Osteocyte (in vitro differentiated cells): Measurements from ENCODE around the gene ACOXL. TPM values are rescaled to one million over a fixed set of nuclear protein-coding genes. Genes with fewer than 3 reads are reported as not detected.

ENCODE experiments used
- DNase-seq: peaks from one replicate; pipeline ENCODE4 v3.0.0; 2021; ENCODE audit warnings: mixed read lengths; ENCODE audit not compliant: unreplicated experiment; ENCODE audit errors: extremely low spot score
- H3K27ac Mint-ChIP-seq: one replicate; pipeline ENCODE4 v1.8.0; 2021; ENCODE audit warnings: mild to moderate bottlenecking, mixed read lengths; ENCODE audit not compliant: unreplicated experiment
- H3K27me3 Mint-ChIP-seq: one replicate; pipeline ENCODE4 v1.8.0; 2021; ENCODE audit warnings: mixed read lengths; ENCODE audit not compliant: unreplicated experiment
- H3K36me3 Mint-ChIP-seq: one replicate; pipeline ENCODE4 v1.8.0; 2021; ENCODE audit warnings: mixed read lengths; ENCODE audit not compliant: unreplicated experiment
- H3K4me1 Mint-ChIP-seq: one replicate; pipeline ENCODE4 v1.8.0; 2021; ENCODE audit warnings: mixed read lengths; ENCODE audit not compliant: unreplicated experiment
- H3K4me3 Mint-ChIP-seq: one replicate; pipeline ENCODE4 v1.8.0; 2021; ENCODE audit warnings: mild to moderate bottlenecking, moderate library complexity, mixed read lengths; ENCODE audit not compliant: unreplicated experiment
- H3K9me3 Mint-ChIP-seq: one replicate; pipeline ENCODE4 v1.8.0; 2021; ENCODE audit warnings: mixed read lengths; ENCODE audit not compliant: unreplicated experiment
- total RNA-seq: library from RNA; stranded (reverse); gene quantifications from 2 replicates; pipeline ENCODE4 v1.2.1, GENCODE V29; 2021
- TF ChIP-seq, protein P1 (sequence below): fragments of 200-600 bp; sonication (generic); IDR thresholded peaks from 2 replicates; pipeline ENCODE4 v1.5.0; 2021; ENCODE audit warnings: antibody characterized with exemption, mild to moderate bottlenecking, moderate library complexity

ACOXL gene
- total RNA-seq, 1 donor from 2014 or later, result not detected

DNA sequence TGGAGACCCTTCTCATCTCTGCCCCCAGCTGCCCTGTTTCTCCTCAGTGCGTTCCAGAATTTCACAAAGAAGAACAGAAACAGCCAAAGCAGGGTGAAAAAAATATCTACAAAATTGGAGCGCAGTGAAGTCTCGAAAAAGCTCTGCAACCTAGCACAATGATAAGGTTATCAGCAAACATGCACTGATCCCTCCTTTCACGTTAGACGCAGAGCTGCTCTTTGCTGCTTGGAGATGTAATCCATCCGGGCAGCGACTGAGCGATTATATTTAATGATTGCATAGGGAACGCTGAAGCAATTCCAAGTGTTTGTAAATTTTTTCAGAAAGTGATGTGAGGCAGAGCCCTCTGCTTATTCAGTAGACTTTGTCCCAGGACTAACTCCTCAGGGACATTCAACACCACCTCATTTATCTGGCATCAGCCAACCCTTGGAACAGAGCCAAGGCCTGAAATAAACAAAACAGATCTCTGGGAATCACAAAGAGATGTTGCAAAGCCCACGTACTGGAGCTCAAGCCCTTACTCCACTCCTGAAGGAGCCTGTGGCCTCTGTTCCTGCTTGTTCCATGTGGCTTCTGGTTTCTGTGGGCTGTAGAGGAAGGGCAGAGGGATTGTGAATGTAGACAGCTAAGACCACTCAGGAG is 215.8 kb downstream of the ACOXL start:
- no peaks in the 10 kb centered on the region for H3K36me3 Mint-ChIP-seq
- H3K27me3 Mint-ChIP-seq, result peaks cover 53% of the 10 kb centered on the region
- no peaks in the 10 kb centered on the region for H3K4me1 Mint-ChIP-seq
- no peak for DNase-seq
- H3K27ac Mint-ChIP-seq, result no peak overlapping the region
- TF ChIP-seq, protein P1, sequence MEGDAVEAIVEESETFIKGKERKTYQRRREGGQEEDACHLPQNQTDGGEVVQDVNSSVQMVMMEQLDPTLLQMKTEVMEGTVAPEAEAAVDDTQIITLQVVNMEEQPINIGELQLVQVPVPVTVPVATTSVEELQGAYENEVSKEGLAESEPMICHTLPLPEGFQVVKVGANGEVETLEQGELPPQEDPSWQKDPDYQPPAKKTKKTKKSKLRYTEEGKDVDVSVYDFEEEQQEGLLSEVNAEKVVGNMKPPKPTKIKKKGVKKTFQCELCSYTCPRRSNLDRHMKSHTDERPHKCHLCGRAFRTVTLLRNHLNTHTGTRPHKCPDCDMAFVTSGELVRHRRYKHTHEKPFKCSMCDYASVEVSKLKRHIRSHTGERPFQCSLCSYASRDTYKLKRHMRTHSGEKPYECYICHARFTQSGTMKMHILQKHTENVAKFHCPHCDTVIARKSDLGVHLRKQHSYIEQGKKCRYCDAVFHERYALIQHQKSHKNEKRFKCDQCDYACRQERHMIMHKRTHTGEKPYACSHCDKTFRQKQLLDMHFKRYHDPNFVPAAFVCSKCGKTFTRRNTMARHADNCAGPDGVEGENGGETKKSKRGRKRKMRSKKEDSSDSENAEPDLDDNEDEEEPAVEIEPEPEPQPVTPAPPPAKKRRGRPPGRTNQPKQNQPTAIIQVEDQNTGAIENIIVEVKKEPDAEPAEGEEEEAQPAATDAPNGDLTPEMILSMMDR, result no peak
- no peaks in the 10 kb centered on the region for H3K9me3 Mint-ChIP-seq
- no peak overlapping the region for H3K4me3 Mint-ChIP-seq

DNA sequence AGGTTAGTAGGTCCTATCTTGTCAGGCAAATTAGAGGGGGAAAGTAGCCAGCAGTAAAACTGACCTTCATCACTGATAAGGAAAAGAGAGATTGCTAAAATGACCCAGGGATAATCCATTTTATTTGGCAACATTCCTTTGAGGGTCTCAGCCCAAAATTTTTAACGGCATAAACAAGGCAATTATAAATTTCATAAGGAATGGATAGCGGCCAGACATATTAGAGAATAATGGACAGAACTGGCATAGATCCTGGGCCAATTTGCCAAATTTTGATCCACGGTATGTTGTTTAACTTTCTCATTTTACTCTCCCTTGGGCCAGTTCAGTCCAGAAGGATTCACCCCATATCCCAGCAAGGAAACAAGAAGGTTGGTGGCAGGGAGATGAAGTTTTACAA is 217.9 kb downstream of the ACOXL start:
- DNase-seq, result no peak
- Mint-ChIP-seq H3K36me3 (no peaks in the 10 kb centered on the region), H3K27me3 (peaks cover 65% of the 10 kb centered on the region), H3K4me1 (peaks cover 3% of the 10 kb centered on the region), H3K9me3 (no peaks in the 10 kb centered on the region), H3K27ac (no peak overlapping the region), H3K4me3 (no peak overlapping the region)
- TF ChIP-seq, protein P1, result no peak

DNA sequence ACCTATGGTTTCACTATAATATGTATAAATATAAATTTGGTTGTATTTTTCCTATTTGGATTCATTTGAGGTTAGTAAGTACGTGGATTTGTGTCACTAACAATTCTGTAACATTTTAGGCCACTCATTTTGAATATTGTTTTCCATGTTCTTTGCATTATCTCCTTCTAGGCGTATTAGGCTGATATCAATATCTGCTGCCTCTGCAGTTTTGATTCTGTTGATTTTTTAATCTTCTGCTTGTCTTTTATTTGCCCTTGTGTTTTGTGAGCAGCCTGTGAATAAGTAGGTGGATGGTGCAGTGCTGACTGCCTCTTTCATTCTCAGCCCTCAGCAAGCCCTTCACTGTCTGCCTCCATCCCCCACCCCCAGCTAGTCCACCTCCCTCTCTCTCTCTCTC is 222.7 kb downstream of the ACOXL start:
- H3K4me3 Mint-ChIP-seq, result no peak overlapping the region
- H3K9me3 Mint-ChIP-seq, result no peaks in the 10 kb centered on the region
- H3K27ac Mint-ChIP-seq, result no peak overlapping the region
- H3K27me3 Mint-ChIP-seq, result peaks cover 64% of the 10 kb centered on the region
- H3K4me1 Mint-ChIP-seq, result peaks cover 8% of the 10 kb centered on the region
- no peaks in the 10 kb centered on the region for H3K36me3 Mint-ChIP-seq
- TF ChIP-seq, protein P1, result no peak
- no peak for DNase-seq

DNA sequence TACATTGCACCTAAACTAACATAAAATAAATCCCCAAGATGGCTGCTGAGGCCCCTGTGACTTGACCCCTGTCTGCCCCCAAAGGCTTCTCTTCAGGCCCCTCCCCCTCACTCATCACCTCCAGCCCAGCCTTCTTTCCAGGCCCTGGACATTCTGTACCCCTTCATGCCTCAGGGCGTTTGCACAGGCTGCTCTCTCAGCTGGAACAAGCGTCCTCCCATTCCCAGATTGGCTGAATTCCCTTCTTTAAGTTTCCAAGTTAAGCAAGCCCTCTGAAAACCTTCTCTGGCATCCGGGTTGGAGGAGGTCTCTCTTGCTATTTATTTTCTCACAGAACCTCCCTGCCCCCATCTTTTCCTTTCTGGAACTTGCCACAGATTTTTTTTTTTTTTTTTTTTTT is 223.2 kb downstream of the ACOXL start:
- Mint-ChIP-seq H3K27ac (no peak overlapping the region), H3K27me3 (peaks cover 64% of the 10 kb centered on the region), H3K4me1 (peaks cover 8% of the 10 kb centered on the region), H3K4me3 (no peak overlapping the region), H3K9me3 (no peaks in the 10 kb centered on the region), H3K36me3 (no peaks in the 10 kb centered on the region)
- TF ChIP-seq, protein P1, result no peak
- no peak for DNase-seq

DNA sequence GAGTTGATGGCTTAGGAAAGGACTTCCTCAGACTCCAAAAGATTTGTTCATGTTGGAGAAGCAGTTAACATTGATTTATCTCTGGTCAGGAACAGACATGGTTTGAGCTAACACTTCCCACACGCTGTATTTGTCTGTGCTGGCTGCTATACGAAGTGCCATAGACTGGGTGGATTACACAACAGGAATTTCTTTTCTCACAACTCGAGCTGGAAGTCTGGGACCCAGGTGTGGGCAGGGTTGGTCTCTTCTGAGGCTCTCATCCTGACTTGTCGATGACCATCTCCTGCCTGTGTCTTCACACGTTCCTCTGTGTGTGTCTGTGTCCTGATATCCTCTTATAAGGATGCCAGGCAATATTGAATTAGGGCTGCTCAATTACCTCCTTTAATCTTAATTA is 224.9 kb downstream of the ACOXL start:
- TF ChIP-seq, protein P1, result no peak
- DNase-seq, result no peak
- H3K9me3 Mint-ChIP-seq, result no peaks in the 10 kb centered on the region
- H3K4me3 Mint-ChIP-seq, result no peak overlapping the region
- peaks cover 67% of the 10 kb centered on the region for H3K27me3 Mint-ChIP-seq
- H3K27ac Mint-ChIP-seq, result no peak overlapping the region
- H3K4me1 Mint-ChIP-seq, result peaks cover 8% of the 10 kb centered on the region
- H3K36me3 Mint-ChIP-seq, result no peaks in the 10 kb centered on the region
